Choroid plexus epithelial cell (primary cell): ENCODE results near the gene DPYSL5.
"Not testable (repeated sequence)": the region's sequence is repeated elsewhere in the genome, so short reads cannot be mapped to it uniquely, and the experiment has no call there.

Source experiments
- DNase-seq: peaks from one replicate; pipeline ENCODE4 v3.0.0-alpha.2; 2010; ENCODE audit warnings: low read depth
- H3K4me3 ChIP-seq: 2 replicates; pipeline ENCODE4 v1.5.1; 2011; ENCODE audit warnings: low read depth, mild to moderate bottlenecking, control low read depth, low read length, moderate library complexity
- TF ChIP-seq, protein P1 (sequence below): conservative IDR thresholded peaks from 2 replicates; pipeline ENCODE4 v1.5.1; 2011; ENCODE audit warnings: low read depth, mild to moderate bottlenecking, control low read depth, inconsistent platforms, low read length, moderate library complexity

DPYSL5 gene

DNA sequence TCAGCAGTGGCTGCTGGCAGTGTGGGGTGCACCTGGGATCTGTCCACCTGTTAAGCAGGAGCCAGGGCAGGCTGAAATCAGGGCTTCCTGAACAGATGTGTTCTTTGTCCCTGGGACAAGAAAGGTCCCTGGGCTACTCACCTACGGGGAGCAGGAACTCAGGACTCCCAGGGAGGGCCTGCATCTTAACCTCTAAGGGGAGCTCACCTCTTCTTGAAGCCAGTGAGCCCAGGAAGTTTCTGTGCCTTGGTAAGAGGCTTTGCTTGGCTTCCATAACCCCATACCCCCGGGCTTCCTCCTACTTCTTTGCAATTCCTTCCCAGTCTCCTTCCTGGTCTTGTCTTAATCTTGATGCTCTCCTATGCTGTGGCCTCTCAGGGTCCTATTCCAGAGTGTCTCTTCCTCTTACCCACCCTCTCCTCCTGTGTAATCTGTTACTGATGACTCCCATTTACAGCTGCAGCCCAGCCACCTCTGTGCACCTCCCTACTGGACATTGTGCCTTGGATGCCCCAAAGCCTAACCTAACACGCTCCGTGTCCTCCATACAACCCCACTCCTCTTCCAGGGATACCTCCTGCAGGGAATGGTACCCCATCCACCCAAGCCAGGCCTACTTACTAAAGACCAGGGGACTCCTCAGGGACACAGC is 66.9 kb downstream of the DPYSL5 start:
- H3K4me3 ChIP-seq = no peak overlapping the region
- DNase-seq = no peak
- TF ChIP-seq, protein P1, sequence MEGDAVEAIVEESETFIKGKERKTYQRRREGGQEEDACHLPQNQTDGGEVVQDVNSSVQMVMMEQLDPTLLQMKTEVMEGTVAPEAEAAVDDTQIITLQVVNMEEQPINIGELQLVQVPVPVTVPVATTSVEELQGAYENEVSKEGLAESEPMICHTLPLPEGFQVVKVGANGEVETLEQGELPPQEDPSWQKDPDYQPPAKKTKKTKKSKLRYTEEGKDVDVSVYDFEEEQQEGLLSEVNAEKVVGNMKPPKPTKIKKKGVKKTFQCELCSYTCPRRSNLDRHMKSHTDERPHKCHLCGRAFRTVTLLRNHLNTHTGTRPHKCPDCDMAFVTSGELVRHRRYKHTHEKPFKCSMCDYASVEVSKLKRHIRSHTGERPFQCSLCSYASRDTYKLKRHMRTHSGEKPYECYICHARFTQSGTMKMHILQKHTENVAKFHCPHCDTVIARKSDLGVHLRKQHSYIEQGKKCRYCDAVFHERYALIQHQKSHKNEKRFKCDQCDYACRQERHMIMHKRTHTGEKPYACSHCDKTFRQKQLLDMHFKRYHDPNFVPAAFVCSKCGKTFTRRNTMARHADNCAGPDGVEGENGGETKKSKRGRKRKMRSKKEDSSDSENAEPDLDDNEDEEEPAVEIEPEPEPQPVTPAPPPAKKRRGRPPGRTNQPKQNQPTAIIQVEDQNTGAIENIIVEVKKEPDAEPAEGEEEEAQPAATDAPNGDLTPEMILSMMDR = no peak

DNA sequence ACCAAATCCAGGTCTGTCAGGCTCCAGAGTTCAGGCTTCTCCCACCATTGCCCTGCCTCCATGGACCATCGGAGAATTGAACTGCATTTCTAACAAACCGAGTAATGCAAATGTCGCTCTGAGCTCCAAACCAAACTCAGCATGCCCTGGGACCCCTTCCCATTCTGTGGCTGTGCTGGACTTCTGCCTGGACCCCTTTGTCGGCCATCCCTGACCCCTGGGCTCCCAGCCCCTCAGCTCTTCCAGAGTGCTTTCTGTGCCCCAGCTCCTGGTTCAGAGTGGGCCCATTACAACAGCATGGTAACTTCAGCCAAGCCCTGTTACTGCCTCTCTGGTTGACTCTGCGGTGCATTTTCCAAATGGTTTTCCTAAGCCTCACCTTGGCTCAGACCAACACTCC is 67.4 kb downstream of the DPYSL5 start:
- no peak overlapping the region for H3K4me3 ChIP-seq
- TF ChIP-seq, protein P1 = no peak
- DNase-seq = no peak

DNA sequence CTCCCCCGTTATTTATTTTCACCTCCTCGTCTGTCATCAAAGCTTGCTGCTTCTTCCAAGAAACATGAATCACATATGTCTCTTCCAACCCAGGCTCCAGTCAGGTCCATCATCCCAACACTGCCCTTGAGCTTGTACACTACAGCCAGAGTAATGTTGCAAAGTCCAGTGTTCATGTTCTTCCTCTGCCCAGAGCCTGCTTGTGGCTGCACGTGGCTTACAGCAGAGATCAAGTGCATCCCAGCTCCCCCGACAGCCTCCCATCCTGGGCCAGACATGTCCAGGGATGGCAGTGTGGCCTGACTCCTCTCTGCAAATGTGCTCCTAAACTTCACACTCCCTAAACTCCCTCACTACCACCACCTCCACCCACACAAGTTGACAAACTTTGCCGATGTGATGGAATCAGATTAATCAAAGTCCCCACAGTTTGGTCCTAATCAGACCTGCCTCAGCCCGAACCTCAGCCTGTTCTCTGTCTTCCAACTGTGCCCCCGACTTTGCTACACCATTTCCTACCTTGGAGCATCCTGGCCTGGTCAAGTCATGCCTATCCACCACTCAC is 68.3 kb downstream of the DPYSL5 start:
- no peak for DNase-seq
- TF ChIP-seq, protein P1 = no peak
- H3K4me3 ChIP-seq = no peak overlapping the region

DNA sequence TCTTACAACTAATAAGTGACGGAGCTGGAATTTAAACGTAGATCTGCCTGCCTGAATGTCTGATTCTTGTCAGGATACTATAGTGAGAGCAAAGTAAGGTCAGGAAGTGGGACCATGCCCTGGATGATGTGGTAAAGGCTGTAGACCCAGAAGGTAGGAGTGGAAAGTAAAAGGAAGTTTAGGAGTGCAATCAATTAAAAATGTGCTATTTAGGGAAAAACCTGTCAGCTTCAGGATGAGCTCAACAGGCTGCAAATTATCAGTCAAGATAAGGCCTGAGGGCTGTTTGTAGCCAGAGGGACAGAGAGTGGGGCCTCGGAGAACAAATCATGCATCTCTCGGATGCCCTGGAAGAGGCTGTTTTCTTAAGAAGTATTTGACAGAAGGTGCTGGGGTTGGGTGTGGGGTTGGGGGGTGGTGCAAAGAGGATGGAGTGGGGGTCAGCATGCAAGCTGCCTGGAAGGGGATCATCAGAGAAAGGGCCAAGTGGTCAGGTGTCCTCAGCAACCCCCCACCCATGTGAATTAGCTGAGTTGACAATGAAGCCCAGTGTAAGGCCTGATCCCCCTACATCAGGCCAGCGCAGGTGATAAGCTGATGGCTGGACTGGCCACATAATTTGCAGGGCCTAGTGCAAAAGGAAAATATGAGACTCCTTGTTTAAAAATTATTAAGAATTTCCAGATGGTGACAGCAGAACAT is 69.4 kb downstream of the DPYSL5 start:
- H3K4me3 ChIP-seq = no peak overlapping the region
- TF ChIP-seq, protein P1 = no peak
- no peak for DNase-seq

DNA sequence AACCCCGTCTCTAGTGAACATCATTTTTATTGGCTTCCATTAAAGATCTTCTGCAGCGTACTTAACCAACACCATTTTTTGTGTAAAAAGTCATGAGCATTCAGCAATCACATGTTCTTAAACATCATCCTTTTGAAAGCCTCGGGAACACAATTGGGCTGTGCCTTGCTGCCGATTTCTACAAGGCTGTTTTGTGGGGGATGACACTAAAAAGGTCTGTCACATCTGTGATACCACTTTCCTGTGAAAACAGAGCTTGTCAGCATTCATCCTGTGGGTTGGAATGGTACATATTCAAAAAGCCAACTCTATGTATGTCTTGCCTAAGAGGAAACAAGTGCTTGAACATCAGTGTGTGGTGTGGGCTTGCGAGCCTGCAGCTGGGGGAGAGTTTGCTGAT is 73.4 kb downstream of the DPYSL5 start:
- DNase-seq = no peak
- TF ChIP-seq, protein P1 = no peak
- H3K4me3 ChIP-seq = no peak overlapping the region

DNA sequence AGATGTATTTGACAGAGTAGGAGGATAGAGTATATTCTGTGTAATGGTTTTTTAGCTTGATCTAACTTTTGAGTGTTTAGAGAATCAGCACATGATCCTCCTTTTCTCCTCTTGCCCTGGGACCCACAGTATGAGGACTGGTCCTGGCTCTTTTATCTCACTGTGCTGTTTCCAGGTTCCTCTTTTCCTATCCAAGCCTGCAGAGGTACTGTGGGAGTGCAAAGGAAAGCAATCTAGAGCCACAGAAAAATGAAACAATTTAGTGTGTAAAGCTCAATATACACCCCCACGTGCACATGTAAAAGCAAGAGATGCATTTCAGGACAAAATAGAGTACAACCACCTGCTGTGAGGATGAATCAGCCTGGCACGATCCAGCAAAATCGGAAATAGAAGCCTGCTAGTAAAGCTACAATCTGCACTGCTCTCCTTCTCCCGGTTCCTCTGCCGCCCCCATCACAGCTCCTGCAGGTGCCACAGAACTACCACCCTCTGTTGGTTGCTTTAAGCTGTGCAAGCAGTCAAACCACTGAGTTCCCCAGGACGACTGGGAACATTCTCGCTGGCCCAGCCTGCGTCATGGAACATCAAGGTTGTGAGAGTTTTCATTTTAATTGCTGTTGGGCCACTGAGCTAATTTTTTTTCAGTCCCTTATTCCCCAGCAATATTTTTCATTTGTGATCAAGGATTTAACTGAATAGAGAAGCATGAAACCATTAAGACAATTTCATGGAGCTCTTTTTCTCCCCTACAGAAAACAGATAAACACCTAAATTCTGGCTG is 74.7 kb downstream of the DPYSL5 start:
- DNase-seq = peak; percentile 74
- H3K4me3 ChIP-seq = no peak overlapping the region
- TF ChIP-seq, protein P1 = peak; percentile 79

DNA sequence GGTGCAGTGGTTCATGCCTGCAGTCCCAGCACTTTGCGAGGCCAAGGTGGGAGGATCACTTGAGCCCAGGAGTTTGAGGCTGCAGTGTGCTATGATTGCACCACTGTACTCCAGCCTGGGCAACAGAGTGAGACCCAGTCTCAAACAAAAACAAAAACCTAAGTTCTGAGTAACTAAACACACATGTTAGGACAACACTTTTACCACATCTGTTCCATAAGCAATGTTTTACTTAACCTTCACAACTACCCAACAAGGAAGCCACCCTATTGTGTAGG is 75.2 kb downstream of the DPYSL5 start:
- not testable (repeated sequence) for DNase-seq

More for the DNA sequence above, 75.2 kb downstream of the DPYSL5 start:
- H3K4me3 ChIP-seq = not testable (repeated sequence)
